Stimulated activated CD8-positive, alpha-beta memory T cell treated with anti-CD3 and anti-CD28 coated beads, Interleukin-15, amount 100 ng/mL, for 1 hour (primary cell): ENCODE measurements around the gene LAPTM5.

ENCODE experiments used
- DNase-seq: peaks from one replicate; pipeline ENCODE4 v3.0.0-alpha.2; 2020; ENCODE audit warnings: low read depth

Gene LAPTM5

GRCh38 chr1:30714536-30715090 is 43.0 kb downstream of the LAPTM5 start:
- no peak for DNase-seq

- no peak for DNase-seq
Measured at GRCh38 chr1:30714025-30714424, 43.5 kb downstream of the LAPTM5 start.

- DNase-seq: no peak
Measured at GRCh38 chr1:30713311-30713710, 44.3 kb downstream of the LAPTM5 start.

GRCh38 chr1:30712583-30712982 is 45.0 kb downstream of the LAPTM5 start:
- DNase-seq: no peak

GRCh38 chr1:30710407-30710806 is 47.2 kb downstream of the LAPTM5 start:
- DNase-seq: no peak

GRCh38 chr1:30708361-30708728 is 49.2 kb downstream of the LAPTM5 start:
- DNase-seq: no peak

GRCh38 chr1:30707412-30708360 is 49.9 kb downstream of the LAPTM5 start:
- DNase-seq: peak; percentile 20

- no peak for DNase-seq
Measured at GRCh38 chr1:30706528-30706927, 51.0 kb downstream of the LAPTM5 start.

- DNase-seq: no peak
Measured at GRCh38 chr1:30705698-30706097, 51.9 kb downstream of the LAPTM5 start.

- DNase-seq: no peak
Measured at GRCh38 chr1:30704765-30705509, 52.6 kb downstream of the LAPTM5 start.

GRCh38 chr1:30704271-30704670 is 53.3 kb downstream of the LAPTM5 start:
- DNase-seq: no peak

GRCh38 chr1:30702823-30703222 is 54.8 kb downstream of the LAPTM5 start:
- no peak for DNase-seq

- DNase-seq: no peak
Measured at GRCh38 chr1:30701258-30701633, 56.3 kb downstream of the LAPTM5 start.

- DNase-seq: no peak
Measured at GRCh38 chr1:30700528-30701257, 56.9 kb downstream of the LAPTM5 start.

GRCh38 chr1:30699762-30700161 is 57.8 kb downstream of the LAPTM5 start:
- no peak for DNase-seq

- DNase-seq: no peak
Measured at GRCh38 chr1:30698401-30698981, 59.1 kb downstream of the LAPTM5 start.

- no peak for DNase-seq
Measured at GRCh38 chr1:30697571-30698376, 59.8 kb downstream of the LAPTM5 start.

- no peak for DNase-seq
Measured at GRCh38 chr1:30696831-30697230, 60.7 kb downstream of the LAPTM5 start.

- DNase-seq: no peak
Measured at GRCh38 chr1:30695439-30695841, 62.1 kb downstream of the LAPTM5 start.

- DNase-seq: no peak
Measured at GRCh38 chr1:30694280-30695175, 63.0 kb downstream of the LAPTM5 start.
